HepG2 (cell line): ENCODE results near the gene KLF12. TPM values are rescaled to one million over a fixed set of nuclear protein-coding genes. Genes with fewer than 3 reads are reported as not detected.

ENCODE experiments used
- EZH2 ChIP-seq: conservative IDR thresholded peaks from 2 replicates; pipeline ENCODE4 v1.6.1; 2012; ENCODE audit warnings: mild to moderate bottlenecking, low read depth, low read length, moderate library complexity
- GABPA ChIP-seq, 2 experiments: IDR thresholded peaks; 2 replicates each; pipeline ENCODE4 v1.6.1; 2011 to 2016; ENCODE audit warnings: low read depth in 2 of 2, low read length in 1 of 2, missing biosample characterization in 1 of 2, missing genetic modification characterization in 1 of 2
- MAFF ChIP-seq: IDR thresholded peaks from 2 replicates; pipeline ENCODE4 v1.6.1; 2011; ENCODE audit warnings: low read depth, low read length, improper control_type of control experiment
- MEF2D ChIP-seq: sonication (generic); formaldehyde crosslinking; IDR thresholded peaks from 2 replicates; pipeline ENCODE4 v1.5.1; 2020; ENCODE audit warnings: mild to moderate bottlenecking, missing genetic modification reagents
- ZFX ChIP-seq: sonication (generic); formaldehyde crosslinking; IDR thresholded peaks from 2 replicates; pipeline ENCODE4 v1.4.0; 2020; ENCODE audit warnings: mild to moderate bottlenecking, low read depth, missing genetic modification reagents, moderate library complexity
- ZNF605 ChIP-seq: sonication (generic); formaldehyde crosslinking; IDR thresholded peaks from 2 replicates; pipeline ENCODE4 v1.8.0; 2022; ENCODE audit warnings: mild to moderate bottlenecking, missing genetic modification reagents
- polyA plus RNA-seq, 8 experiments: library from polyadenylated mRNA; depleted of rRNA in 3 of 8; stranded (reverse) in 7 of 8; unstranded in 1 of 8; fragments of >200 nt; fragmentation: Illumina TruSeq in 4 of 8; extraction: Trizol in 4 of 8; gene quantifications; 2 replicates each; pipeline versions ENCODE4 v1.2.1 to v1.2.3, GENCODE V29; 2011 to 2016; ENCODE audit warnings: low read depth in 4 of 8, missing spikeins in 1 of 8, mixed read lengths in 1 of 8; ENCODE audit not compliant: insufficient read depth in 1 of 8
- total RNA-seq, 5 experiments: library from RNA; depleted of rRNA; stranded (reverse); fragments of >200 nt; fragmentation: Illumina TruSeq; extraction: Trizol; gene quantifications; 2 replicates each; pipeline ENCODE4 v1.2.3, GENCODE V29; 2016; ENCODE audit warnings: low read depth in 1 of 5
- TF ChIP-seq, protein P1 (sequence below): IDR thresholded peaks from 2 replicates; pipeline ENCODE4 v1.6.1; 2012; ENCODE audit warnings: low read depth, low read length, improper control_type of control experiment
- TF ChIP-seq, protein P2 (sequence below): sonication (generic); formaldehyde crosslinking; IDR thresholded peaks from 2 replicates; pipeline ENCODE4 v1.4.0; 2020; ENCODE audit warnings: missing genetic modification reagents
- TF ChIP-seq, protein P3 (sequence below): sonication (generic); formaldehyde crosslinking; conservative IDR thresholded peaks from 2 replicates; pipeline ENCODE4 v1.4.0; 2020; ENCODE audit warnings: mild to moderate bottlenecking, missing genetic modification reagents, moderate library complexity

Gene KLF12
- total and polyA plus RNA-seq, 2 of the 13 experiments (the other 11 are each of a cell fraction or from before 2014, with no cell fraction given) = 0.66 to 1.5 TPM

DNA sequence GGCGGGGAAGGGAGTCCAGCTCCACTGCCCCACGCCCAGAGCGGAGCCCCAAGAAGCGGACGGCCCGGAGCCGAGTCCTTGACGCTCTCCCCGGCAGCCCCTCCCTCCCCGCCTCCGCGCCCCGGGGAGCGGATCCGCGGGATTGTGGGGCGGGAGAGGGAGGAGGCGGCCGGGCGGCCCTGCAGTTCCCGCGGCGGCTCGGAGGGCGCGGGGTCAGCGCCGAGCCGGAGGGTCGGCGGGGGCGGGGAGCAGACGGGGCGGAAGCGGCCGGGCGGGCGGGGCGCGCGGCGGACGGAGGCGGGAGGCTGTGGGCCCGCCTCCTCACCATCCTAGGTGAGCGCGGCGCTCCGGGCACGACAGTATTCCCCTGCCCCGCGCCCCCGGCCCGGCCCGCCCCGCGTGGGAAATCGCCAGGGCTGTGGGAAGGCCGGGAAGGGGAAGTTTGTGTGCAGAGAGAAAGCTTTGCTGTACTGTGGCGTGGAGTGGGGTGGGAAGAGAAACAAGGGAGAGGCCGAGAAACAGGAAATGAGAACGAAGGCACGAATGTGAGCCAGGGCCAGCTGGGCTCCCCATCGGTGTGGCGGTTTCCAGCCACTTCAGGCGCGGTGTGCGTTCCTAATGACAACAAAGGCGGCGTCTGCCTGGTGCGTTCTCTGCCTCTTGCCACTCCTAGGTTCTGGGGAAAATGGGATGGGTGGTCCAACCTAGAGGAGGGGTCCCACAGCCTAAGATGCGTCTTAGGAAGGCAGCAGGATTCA is 1.3 kb upstream of the KLF12 start (continued):
- TF ChIP-seq, protein P1, sequence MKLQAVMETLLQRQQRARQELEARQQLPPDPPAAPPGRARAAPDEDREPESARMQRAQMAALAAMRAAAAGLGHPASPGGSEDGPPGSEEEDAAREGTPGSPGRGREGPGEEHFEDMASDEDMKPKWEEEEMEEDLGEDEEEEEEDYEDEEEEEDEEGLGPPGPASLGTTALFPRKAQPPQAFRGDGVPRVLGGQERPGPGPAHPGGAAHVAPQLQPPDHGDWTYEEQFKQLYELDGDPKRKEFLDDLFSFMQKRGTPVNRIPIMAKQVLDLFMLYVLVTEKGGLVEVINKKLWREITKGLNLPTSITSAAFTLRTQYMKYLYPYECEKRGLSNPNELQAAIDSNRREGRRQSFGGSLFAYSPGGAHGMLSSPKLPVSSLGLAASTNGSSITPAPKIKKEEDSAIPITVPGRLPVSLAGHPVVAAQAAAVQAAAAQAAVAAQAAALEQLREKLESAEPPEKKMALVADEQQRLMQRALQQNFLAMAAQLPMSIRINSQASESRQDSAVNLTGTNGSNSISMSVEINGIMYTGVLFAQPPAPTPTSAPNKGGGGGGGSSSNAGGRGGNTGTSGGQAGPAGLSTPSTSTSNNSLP = no peak
- TF ChIP-seq MAFF = no peak
- TF ChIP-seq ZFX = 0 out of 2 replicates have a peak, but pooled peaks have one; percentile 34
- TF ChIP-seq, protein P2, sequence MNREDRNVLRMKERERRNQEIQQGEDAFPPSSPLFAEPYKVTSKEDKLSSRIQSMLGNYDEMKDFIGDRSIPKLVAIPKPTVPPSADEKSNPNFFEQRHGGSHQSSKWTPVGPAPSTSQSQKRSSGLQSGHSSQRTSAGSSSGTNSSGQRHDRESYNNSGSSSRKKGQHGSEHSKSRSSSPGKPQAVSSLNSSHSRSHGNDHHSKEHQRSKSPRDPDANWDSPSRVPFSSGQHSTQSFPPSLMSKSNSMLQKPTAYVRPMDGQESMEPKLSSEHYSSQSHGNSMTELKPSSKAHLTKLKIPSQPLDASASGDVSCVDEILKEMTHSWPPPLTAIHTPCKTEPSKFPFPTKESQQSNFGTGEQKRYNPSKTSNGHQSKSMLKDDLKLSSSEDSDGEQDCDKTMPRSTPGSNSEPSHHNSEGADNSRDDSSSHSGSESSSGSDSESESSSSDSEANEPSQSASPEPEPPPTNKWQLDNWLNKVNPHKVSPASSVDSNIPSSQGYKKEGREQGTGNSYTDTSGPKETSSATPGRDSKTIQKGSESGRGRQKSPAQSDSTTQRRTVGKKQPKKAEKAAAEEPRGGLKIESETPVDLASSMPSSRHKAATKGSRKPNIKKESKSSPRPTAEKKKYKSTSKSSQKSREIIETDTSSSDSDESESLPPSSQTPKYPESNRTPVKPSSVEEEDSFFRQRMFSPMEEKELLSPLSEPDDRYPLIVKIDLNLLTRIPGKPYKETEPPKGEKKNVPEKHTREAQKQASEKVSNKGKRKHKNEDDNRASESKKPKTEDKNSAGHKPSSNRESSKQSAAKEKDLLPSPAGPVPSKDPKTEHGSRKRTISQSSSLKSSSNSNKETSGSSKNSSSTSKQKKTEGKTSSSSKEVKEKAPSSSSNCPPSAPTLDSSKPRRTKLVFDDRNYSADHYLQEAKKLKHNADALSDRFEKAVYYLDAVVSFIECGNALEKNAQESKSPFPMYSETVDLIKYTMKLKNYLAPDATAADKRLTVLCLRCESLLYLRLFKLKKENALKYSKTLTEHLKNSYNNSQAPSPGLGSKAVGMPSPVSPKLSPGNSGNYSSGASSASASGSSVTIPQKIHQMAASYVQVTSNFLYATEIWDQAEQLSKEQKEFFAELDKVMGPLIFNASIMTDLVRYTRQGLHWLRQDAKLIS (CRISPR knock-in tag) = no peak
- TF ChIP-seq, protein P3, sequence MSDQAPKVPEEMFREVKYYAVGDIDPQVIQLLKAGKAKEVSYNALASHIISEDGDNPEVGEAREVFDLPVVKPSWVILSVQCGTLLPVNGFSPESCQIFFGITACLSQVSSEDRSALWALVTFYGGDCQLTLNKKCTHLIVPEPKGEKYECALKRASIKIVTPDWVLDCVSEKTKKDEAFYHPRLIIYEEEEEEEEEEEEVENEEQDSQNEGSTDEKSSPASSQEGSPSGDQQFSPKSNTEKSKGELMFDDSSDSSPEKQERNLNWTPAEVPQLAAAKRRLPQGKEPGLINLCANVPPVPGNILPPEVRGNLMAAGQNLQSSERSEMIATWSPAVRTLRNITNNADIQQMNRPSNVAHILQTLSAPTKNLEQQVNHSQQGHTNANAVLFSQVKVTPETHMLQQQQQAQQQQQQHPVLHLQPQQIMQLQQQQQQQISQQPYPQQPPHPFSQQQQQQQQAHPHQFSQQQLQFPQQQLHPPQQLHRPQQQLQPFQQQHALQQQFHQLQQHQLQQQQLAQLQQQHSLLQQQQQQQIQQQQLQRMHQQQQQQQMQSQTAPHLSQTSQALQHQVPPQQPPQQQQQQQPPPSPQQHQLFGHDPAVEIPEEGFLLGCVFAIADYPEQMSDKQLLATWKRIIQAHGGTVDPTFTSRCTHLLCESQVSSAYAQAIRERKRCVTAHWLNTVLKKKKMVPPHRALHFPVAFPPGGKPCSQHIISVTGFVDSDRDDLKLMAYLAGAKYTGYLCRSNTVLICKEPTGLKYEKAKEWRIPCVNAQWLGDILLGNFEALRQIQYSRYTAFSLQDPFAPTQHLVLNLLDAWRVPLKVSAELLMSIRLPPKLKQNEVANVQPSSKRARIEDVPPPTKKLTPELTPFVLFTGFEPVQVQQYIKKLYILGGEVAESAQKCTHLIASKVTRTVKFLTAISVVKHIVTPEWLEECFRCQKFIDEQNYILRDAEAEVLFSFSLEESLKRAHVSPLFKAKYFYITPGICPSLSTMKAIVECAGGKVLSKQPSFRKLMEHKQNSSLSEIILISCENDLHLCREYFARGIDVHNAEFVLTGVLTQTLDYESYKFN (CRISPR knock-in tag) = 0 out of 2 replicates have a peak, but pooled peaks have one; percentile 13
- TF ChIP-seq MEF2D = 0 out of 2 replicates have a peak, but pooled peaks have one; percentile 6
- TF ChIP-seq EZH2 = no peak
- TF ChIP-seq ZNF605 (CRISPR knock-in tag) = no peak
- TF ChIP-seq GABPA (IDR thresholded peaks at IDR 0.05; ENCODE audit: low read depth, low read length) = 0 out of 2 replicates have a peak, but pooled peaks have one; percentile 26
- no peak for TF ChIP-seq GABPA (CRISPR knock-in tag; IDR thresholded peaks at IDR 0.05; ENCODE audit: low read depth)
